Natural killer cell (primary cell): Measurements from ENCODE around the gene CCNC. TPM values are rescaled to one million over a fixed set of nuclear protein-coding genes. Genes with fewer than 3 reads are reported as not detected.
A peak's percentile ranks its signal among the peaks of the same experiment; 100 is the strongest.

ENCODE experiments used
- ATAC-seq, 3 donors: fragments of 150-1000 bp in 2 of 3; fragments of 200-7000 bp in 1 of 3; cut with Tn5 transposase; 1 replicate in 1 of 3; 2 replicates in 2 of 3; pipeline ENCODE4 v1.10.0; 2021; ENCODE audit warnings: mild to moderate bottlenecking in 2 of 3, moderate library complexity in 2 of 3
- DNase-seq, 2 donors: peaks; one replicate each; pipeline versions ENCODE4 v3.0.0 to v3.0.0-alpha.2; 2013 to 2021; ENCODE audit warnings: mixed read lengths in 1 of 2
- H3K27ac ChIP-seq: one replicate; pipeline ENCODE4 v1.5.1; 2013; ENCODE audit warnings: mild to moderate bottlenecking, low read length
- H3K27me3 ChIP-seq: one replicate; pipeline ENCODE4 v1.6.1; 2013; ENCODE audit warnings: low read length; ENCODE audit not compliant: control insufficient read depth, insufficient read depth
- H3K36me3 ChIP-seq: one replicate; pipeline ENCODE4 v1.6.1; 2013; ENCODE audit warnings: low read length; ENCODE audit not compliant: control insufficient read depth, insufficient read depth
- H3K4me1 ChIP-seq: one replicate; pipeline ENCODE4 v1.6.1; 2013; ENCODE audit warnings: low read length; ENCODE audit not compliant: control insufficient read depth, insufficient read depth
- H3K4me3 ChIP-seq: one replicate; pipeline ENCODE4 v1.5.1; 2013; ENCODE audit warnings: low read length
- H3K9me3 ChIP-seq: one replicate; pipeline ENCODE4 v1.6.1; 2013; ENCODE audit warnings: low read length; ENCODE audit not compliant: control insufficient read depth, insufficient read depth
- H3K27ac Mint-ChIP-seq, 2 donors: one replicate each; pipeline ENCODE4 v1.8.0; 2022; ENCODE audit warnings: mild to moderate bottlenecking in 2 of 2, mixed read lengths in 2 of 2, moderate library complexity in 1 of 2
- H3K27me3 Mint-ChIP-seq, 2 donors: one replicate each; pipeline ENCODE4 v1.8.0; 2022; ENCODE audit warnings: low read depth in 2 of 2, mixed read lengths in 2 of 2
- H3K36me3 Mint-ChIP-seq: one replicate; pipeline ENCODE4 v1.8.0; 2022; ENCODE audit warnings: mixed read lengths
- H3K4me1 Mint-ChIP-seq, 2 donors: one replicate each; pipeline ENCODE4 v1.8.0; 2022; ENCODE audit warnings: mixed read lengths in 2 of 2
- H3K4me3 Mint-ChIP-seq: one replicate; pipeline ENCODE4 v1.8.0; 2022; ENCODE audit warnings: mild to moderate bottlenecking, moderate library complexity, mixed read lengths
- H3K9me3 Mint-ChIP-seq, 2 donors: one replicate each; pipeline ENCODE4 v1.8.0; 2022; ENCODE audit warnings: mixed read lengths in 2 of 2
- WGBS: methylation state at CpG from one replicate; pipeline ENCODE4 v1.1.7; 2013; ENCODE audit warnings: missing lambda C conversion rate; ENCODE audit not compliant: insufficient coverage; 5-methylcytosine and 5-hydroxymethylcytosine counted together
- intact Hi-C: fragments of 100-400 bp; cut with micrococcal nuclease; formaldehyde crosslinking; loops from one replicate; pipeline ENCODE4 v1.14.2; 2022
- total RNA-seq, 4 donors: library from RNA; stranded (reverse); fragments of 120-200 nt in 1 of 4; gene quantifications; one replicate each; pipeline versions ENCODE4 v1.2.3 to v1.2.4, GENCODE V29; 2013 to 2022
- TF ChIP-seq, protein P1 (sequence below): fragments of 200-600 bp; IDR thresholded peaks from one replicate; pipeline ENCODE4 v1.8.0; 2022; ENCODE audit warnings: antibody characterized with exemption

Gene CCNC
- total RNA-seq, 3 donors from 2014 or later (not counting 1 experiment from before 2014, with no cell fraction given) = 46.9 to 58.3 (median 52.5) TPM

DNA sequence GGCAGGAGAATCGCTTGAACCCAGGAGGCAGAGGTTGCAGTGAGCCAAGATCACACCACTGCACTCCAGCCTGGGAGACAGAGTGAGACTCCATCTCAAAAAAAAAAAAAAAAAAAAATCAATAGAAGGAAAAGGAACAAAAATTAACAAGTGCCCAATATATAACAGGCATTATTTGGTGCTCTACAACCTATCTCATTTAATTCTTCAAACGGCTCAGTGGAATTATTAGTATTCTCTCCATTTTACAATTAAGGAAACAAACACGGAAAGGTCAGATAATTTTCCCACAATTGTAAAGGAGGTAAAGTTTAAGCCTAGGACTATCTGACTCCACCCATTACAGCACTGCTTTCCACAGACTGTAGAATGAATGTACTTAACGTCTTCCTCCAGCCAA, 19.8 kb downstream of the CCNC start:
- H3K4me3 Mint-ChIP-seq = no peak overlapping the region
- ATAC-seq (no peak), DNase-seq (no peak)
- H3K36me3 Mint-ChIP-seq = peaks cover 5% of the 10 kb centered on the region
- Histone ChIP-seq H3K4me3 (no peak overlapping the region), H3K36me3 (peaks cover 37% of the 10 kb centered on the region), H3K27ac (no peak overlapping the region), H3K9me3 (no peaks in the 10 kb centered on the region), H3K27me3 (no peaks in the 10 kb centered on the region), H3K4me1 (no peaks in the 10 kb centered on the region)
- intact Hi-C loops = no loop called here
- H3K4me1 Mint-ChIP-seq = peaks cover 0 to 17% of the 10 kb centered on the region in 2 donors
- WGBS = 90% methylated on average over 2 of the region's 4 CpGs
- H3K27me3 Mint-ChIP-seq = no peaks in the 10 kb centered on the region
- H3K27ac Mint-ChIP-seq = no peak overlapping the region
- no peaks in the 10 kb centered on the region for H3K9me3 Mint-ChIP-seq
- TF ChIP-seq, protein P1, sequence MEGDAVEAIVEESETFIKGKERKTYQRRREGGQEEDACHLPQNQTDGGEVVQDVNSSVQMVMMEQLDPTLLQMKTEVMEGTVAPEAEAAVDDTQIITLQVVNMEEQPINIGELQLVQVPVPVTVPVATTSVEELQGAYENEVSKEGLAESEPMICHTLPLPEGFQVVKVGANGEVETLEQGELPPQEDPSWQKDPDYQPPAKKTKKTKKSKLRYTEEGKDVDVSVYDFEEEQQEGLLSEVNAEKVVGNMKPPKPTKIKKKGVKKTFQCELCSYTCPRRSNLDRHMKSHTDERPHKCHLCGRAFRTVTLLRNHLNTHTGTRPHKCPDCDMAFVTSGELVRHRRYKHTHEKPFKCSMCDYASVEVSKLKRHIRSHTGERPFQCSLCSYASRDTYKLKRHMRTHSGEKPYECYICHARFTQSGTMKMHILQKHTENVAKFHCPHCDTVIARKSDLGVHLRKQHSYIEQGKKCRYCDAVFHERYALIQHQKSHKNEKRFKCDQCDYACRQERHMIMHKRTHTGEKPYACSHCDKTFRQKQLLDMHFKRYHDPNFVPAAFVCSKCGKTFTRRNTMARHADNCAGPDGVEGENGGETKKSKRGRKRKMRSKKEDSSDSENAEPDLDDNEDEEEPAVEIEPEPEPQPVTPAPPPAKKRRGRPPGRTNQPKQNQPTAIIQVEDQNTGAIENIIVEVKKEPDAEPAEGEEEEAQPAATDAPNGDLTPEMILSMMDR = no peak

DNA sequence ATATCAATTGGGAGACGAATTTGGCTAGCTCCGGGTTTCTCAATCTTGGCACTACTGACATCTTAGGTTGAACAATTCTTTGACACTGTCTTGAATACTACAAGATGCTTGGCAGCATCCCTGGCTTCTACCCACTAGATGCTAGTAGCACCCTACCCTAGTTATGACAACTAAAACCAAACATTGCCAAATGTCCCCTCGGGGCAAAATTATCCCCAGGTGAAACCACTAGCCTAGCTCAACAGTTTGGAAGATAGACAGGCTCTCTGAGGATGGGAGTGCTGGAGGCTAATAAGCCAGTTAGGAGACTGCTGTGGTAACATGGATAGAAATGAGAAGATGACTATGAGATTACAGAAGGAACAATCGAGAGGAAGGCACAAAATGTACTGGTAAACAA, 20.9 kb downstream of the CCNC start:
- Histone ChIP-seq H3K4me1 (no peaks in the 10 kb centered on the region), H3K9me3 (no peaks in the 10 kb centered on the region), H3K27me3 (no peaks in the 10 kb centered on the region), H3K4me3 (no peak overlapping the region), H3K27ac (no peak overlapping the region), H3K36me3 (peaks cover 46% of the 10 kb centered on the region)
- Mint-ChIP-seq H3K36me3 (peaks cover 5% of the 10 kb centered on the region), H3K9me3 (no peaks in the 10 kb centered on the region), H3K4me1 (peaks cover 0 to 17% of the 10 kb centered on the region in 2 donors), H3K27me3 (no peaks in the 10 kb centered on the region), H3K4me3 (no peak overlapping the region), H3K27ac (peak overlapping the region in 1 of 2 donors; percentile 6)
- WGBS = 97% methylated on average over 4 of the region's 4 CpGs
- intact Hi-C loops = no loop called here
- no peak for ATAC-seq
- no peak for DNase-seq
- TF ChIP-seq, protein P1 = no peak

DNA sequence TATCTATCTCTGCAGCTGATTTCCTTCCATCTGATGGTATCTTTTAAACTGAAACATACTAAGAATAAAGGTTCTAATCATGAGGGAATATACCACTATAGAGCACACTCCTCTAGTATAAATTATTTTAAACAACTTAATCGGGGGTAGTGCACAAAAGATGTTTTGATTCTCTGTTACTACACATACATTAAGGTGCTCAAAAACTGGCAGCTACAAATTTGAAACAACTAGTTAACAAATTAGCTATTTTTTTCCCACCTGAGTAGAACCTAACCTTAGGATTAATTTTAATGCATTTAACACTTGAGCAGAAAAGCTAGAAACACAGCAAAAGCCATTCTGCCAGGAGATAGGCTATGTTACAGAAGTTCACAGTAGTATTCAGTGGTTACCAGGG, 23.0 kb downstream of the CCNC start:
- Mint-ChIP-seq H3K27me3 (no peaks in the 10 kb centered on the region), H3K4me1 (peaks cover 0 to 17% of the 10 kb centered on the region in 2 donors), H3K4me3 (no peak overlapping the region), H3K36me3 (peaks cover 5% of the 10 kb centered on the region), H3K9me3 (no peaks in the 10 kb centered on the region), H3K27ac (no peak overlapping the region)
- no peaks in the 10 kb centered on the region for H3K9me3 ChIP-seq
- H3K27ac ChIP-seq = no peak overlapping the region
- intact Hi-C loops = no loop called here
- TF ChIP-seq, protein P1 = no peak
- ATAC-seq = no peak
- 40% methylated on average over 1 of the region's 1 CpG for WGBS
- H3K36me3 ChIP-seq = peaks cover 52% of the 10 kb centered on the region
- no peaks in the 10 kb centered on the region for H3K27me3 ChIP-seq
- no peaks in the 10 kb centered on the region for H3K4me1 ChIP-seq
- H3K4me3 ChIP-seq = no peak overlapping the region
- no peak for DNase-seq

DNA sequence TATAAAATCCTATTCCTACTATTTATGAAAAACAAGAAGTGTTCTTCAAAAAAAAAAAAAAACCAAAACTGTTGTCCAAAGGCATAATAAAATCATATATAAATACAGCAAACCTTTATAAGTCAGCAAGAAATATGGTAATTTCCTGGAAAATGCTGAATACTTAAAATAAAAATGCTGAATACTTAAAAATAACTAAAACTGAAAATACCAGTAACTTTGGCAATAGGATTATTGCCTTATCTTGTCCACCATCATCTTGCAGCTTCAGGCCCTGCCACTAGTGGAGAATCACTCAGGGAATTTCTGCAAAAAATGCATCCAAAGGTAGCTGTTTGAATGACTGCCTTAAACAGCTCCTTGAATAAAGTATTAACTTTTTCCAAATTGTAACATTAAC, 24.5 kb downstream of the CCNC start:
- H3K36me3 Mint-ChIP-seq = peaks cover 5% of the 10 kb centered on the region
- intact Hi-C loops = no loop called here
- no peaks in the 10 kb centered on the region for H3K9me3 Mint-ChIP-seq

More for the DNA sequence above, 24.5 kb downstream of the CCNC start:
- peaks cover 0 to 17% of the 10 kb centered on the region in 2 donors for H3K4me1 Mint-ChIP-seq
- no peak overlapping the region for H3K4me3 Mint-ChIP-seq
- Histone ChIP-seq H3K9me3 (no peaks in the 10 kb centered on the region), H3K27ac (no peak overlapping the region), H3K4me3 (no peak overlapping the region), H3K27me3 (no peaks in the 10 kb centered on the region), H3K4me1 (no peaks in the 10 kb centered on the region), H3K36me3 (peaks cover 49% of the 10 kb centered on the region)
- DNase-seq (no peak), ATAC-seq (no peak)
- H3K27ac Mint-ChIP-seq = peak overlapping the region; percentile 9 to 28
- TF ChIP-seq, protein P1 = no peak
- no peaks in the 10 kb centered on the region for H3K27me3 Mint-ChIP-seq
